Activated naive CD8-positive, alpha-beta T cell (primary cell): ENCODE data around the gene ERAP2.
A peak's percentile ranks its signal among the peaks of the same experiment; 100 is the strongest.

Experiments
- H3K27ac Mint-ChIP-seq: one replicate; pipeline ENCODE4 v1.8.0; 2021; ENCODE audit warnings: mixed read lengths
- H3K27me3 Mint-ChIP-seq: one replicate; pipeline ENCODE4 v1.8.0; 2021; ENCODE audit warnings: mixed read lengths
- H3K36me3 Mint-ChIP-seq: one replicate; pipeline ENCODE4 v1.8.0; 2021; ENCODE audit warnings: mixed read lengths
- H3K4me1 Mint-ChIP-seq: one replicate; pipeline ENCODE4 v1.8.0; 2021; ENCODE audit warnings: low read depth, mixed read lengths
- H3K4me3 Mint-ChIP-seq: one replicate; pipeline ENCODE4 v1.8.0; 2021; ENCODE audit warnings: mild to moderate bottlenecking, mixed read lengths
- H3K9me3 Mint-ChIP-seq: one replicate; pipeline ENCODE4 v1.8.0; 2021; ENCODE audit warnings: low read depth, mixed read lengths

Gene ERAP2

DNA sequence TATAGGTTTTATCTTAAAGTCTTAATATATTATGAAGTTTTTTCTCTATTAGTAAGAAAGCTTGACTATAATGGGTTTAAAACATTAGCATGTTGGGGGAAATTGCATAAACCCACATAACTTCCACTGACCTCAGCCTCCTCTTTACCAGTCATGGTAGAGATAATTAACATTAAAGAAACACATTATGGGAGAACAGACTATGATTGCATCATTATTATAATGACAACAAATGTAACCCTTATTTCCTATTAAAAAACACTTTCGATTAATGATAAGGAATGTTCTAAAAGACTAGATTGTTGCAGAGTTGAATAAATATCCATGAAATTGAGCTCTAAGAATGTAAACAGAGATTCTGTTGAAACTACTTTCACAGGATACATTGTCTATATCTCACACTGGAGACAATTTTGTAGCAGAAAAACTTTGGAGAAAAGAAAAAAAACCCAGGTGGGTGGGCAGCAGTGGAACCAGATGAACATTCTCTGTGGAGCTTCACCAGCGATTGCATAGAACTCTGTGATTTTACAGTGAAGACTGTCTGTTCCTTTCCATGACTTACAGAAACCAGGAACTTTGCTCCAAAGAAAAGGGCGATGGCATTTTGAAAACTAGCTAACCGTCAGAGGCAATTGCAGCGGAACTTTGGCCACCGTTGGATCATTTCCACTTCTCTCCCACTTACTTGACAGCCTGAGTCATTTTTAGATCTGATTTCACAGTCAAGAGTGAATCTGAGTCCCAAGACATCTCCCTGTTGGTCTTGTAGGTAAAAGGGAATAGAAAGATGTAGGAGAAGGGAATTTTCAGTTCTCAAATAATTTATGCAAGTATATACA, 21.0 kb upstream of the ERAP2 start:
- Mint-ChIP-seq H3K9me3 (no peaks in the 10 kb centered on the region), H3K4me3 (no peak overlapping the region), H3K4me1 (no peaks in the 10 kb centered on the region), H3K36me3 (no peaks in the 10 kb centered on the region), H3K27me3 (no peaks in the 10 kb centered on the region), H3K27ac (no peak overlapping the region)

GRCh38 chr5:96856371-96856770, 19.9 kb upstream of the ERAP2 start:
- Mint-ChIP-seq H3K27ac (no peak overlapping the region), H3K4me3 (no peak overlapping the region), H3K27me3 (no peaks in the 10 kb centered on the region), H3K4me1 (no peaks in the 10 kb centered on the region), H3K9me3 (no peaks in the 10 kb centered on the region), H3K36me3 (no peaks in the 10 kb centered on the region)

- H3K27me3 Mint-ChIP-seq = no peaks in the 10 kb centered on the region
Observed at GRCh38 chr5:96857454-96857853, 18.8 kb upstream of the ERAP2 start.

DNA sequence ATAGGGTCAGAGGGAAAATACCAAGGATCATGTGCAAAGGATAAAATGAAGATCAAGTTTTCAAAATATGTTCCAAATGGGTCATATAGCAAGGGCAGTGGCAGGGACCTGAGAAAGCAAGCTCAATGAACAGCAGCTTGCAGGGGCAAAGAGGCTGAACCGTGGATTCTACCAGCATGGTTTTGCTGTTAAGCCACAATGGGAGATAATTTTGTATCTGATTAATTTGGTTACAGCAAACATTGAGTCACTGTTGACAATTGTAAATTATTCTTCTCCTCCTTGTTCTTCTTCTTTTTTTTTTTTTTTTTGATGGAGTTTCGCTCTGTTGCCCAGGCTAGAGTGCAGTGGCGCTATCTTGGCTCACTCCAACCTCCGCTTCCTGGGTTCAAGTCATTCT, 18.4 kb upstream of the ERAP2 start:
- Mint-ChIP-seq H3K36me3 (no peaks in the 10 kb centered on the region), H3K27ac (no peak overlapping the region), H3K4me3 (no peak overlapping the region), H3K27me3 (no peaks in the 10 kb centered on the region), H3K9me3 (no peaks in the 10 kb centered on the region), H3K4me1 (no peaks in the 10 kb centered on the region)

More at GRCh38 chr5:96857454-96857853, 18.8 kb upstream of the ERAP2 start:
- Mint-ChIP-seq H3K9me3 (no peaks in the 10 kb centered on the region), H3K4me1 (no peaks in the 10 kb centered on the region), H3K27ac (no peak overlapping the region), H3K36me3 (no peaks in the 10 kb centered on the region), H3K4me3 (no peak overlapping the region)

DNA sequence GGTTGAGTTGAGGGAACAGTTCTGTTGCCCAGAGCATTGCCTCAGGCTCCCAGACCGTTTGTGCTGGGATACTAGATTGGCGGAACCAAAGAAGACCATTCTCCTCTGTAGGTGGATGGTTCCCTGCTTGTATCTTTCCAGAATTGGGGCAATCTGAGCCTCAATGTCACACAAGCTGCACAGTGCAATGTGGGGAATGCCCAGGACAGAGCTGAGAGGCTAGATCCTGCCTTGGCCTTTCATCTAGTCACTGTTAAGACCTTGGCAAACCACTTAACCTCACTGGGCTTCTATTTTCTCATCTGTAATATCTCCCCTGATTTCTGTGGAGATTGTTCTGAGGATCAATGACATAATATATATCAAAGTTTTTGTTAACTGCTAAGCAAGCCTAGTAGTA, 16.9 kb upstream of the ERAP2 start:
- no peaks in the 10 kb centered on the region for H3K36me3 Mint-ChIP-seq
- H3K27ac Mint-ChIP-seq = no peak overlapping the region
- no peak overlapping the region for H3K4me3 Mint-ChIP-seq
- H3K9me3 Mint-ChIP-seq = no peaks in the 10 kb centered on the region
- no peaks in the 10 kb centered on the region for H3K27me3 Mint-ChIP-seq
- peaks cover 2% of the 10 kb centered on the region for H3K4me1 Mint-ChIP-seq

DNA sequence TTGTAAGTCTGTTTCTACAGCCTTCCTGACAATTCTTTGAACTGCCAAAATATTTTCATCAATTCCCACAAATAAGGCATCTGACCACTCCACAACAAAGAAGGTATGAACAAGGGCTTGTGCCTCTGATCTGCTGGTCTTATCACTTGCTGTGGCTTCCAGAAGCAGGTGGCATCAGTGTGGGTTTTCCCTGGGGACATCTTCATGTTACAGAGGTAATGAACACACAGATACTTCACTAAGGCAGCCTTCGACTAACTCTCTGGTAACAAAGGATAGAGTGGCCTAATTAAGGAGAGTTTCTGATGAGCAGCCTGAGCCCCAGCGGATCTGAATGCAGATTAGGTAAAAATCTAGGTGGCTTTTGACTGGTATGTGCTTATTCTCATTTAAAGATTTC, 15.2 kb upstream of the ERAP2 start:
- H3K9me3 Mint-ChIP-seq = no peaks in the 10 kb centered on the region
- H3K4me3 Mint-ChIP-seq = no peak overlapping the region
- no peaks in the 10 kb centered on the region for H3K36me3 Mint-ChIP-seq
- H3K27me3 Mint-ChIP-seq = no peaks in the 10 kb centered on the region
- H3K4me1 Mint-ChIP-seq = peaks cover 2% of the 10 kb centered on the region
- H3K27ac Mint-ChIP-seq = no peak overlapping the region

GRCh38 chr5:96863114-96863513, 13.2 kb upstream of the ERAP2 start:
- H3K4me1 Mint-ChIP-seq = peaks cover 2% of the 10 kb centered on the region
- H3K9me3 Mint-ChIP-seq = no peaks in the 10 kb centered on the region
- H3K27me3 Mint-ChIP-seq = no peaks in the 10 kb centered on the region
- H3K27ac Mint-ChIP-seq = no peak overlapping the region
- no peak overlapping the region for H3K4me3 Mint-ChIP-seq
- no peaks in the 10 kb centered on the region for H3K36me3 Mint-ChIP-seq

GRCh38 chr5:96863949-96864584, 12.2 kb upstream of the ERAP2 start:
- no peak overlapping the region for H3K27ac Mint-ChIP-seq
- no peaks in the 10 kb centered on the region for H3K36me3 Mint-ChIP-seq
- H3K9me3 Mint-ChIP-seq = no peaks in the 10 kb centered on the region
- H3K4me1 Mint-ChIP-seq = peaks cover 6% of the 10 kb centered on the region
- no peak overlapping the region for H3K4me3 Mint-ChIP-seq
- H3K27me3 Mint-ChIP-seq = no peaks in the 10 kb centered on the region

DNA sequence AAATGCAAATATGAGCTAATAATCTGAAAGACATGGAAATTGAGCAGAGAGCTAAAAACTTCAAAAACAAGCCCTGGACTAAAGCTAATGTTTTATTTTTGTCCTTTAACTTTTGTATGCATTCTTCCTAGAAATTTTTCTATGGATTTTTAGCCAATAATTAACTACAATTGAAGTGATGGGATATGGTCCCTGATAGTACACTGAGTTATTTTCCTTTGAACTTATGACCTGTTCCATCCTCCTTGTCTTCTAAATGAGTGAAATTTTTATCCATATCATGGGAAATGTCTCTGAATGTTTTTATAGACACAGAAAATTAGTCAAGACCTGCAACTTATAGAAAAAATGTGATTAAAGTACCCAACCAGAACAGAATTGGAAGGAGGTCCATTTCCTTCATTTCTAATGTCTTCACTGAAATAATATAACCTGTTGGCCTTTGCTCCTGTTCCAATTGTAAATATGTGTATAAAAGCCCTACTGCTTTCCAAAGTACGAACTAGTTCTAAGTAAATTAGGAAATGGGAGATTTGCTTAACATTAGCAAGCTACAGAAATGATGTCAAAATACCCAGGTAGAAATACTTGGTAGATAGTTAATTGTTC, 11.3 kb upstream of the ERAP2 start:
- Mint-ChIP-seq H3K27me3 (no peaks in the 10 kb centered on the region), H3K4me3 (no peak overlapping the region), H3K36me3 (no peaks in the 10 kb centered on the region), H3K4me1 (peaks cover 16% of the 10 kb centered on the region), H3K27ac (no peak overlapping the region), H3K9me3 (no peaks in the 10 kb centered on the region)

DNA sequence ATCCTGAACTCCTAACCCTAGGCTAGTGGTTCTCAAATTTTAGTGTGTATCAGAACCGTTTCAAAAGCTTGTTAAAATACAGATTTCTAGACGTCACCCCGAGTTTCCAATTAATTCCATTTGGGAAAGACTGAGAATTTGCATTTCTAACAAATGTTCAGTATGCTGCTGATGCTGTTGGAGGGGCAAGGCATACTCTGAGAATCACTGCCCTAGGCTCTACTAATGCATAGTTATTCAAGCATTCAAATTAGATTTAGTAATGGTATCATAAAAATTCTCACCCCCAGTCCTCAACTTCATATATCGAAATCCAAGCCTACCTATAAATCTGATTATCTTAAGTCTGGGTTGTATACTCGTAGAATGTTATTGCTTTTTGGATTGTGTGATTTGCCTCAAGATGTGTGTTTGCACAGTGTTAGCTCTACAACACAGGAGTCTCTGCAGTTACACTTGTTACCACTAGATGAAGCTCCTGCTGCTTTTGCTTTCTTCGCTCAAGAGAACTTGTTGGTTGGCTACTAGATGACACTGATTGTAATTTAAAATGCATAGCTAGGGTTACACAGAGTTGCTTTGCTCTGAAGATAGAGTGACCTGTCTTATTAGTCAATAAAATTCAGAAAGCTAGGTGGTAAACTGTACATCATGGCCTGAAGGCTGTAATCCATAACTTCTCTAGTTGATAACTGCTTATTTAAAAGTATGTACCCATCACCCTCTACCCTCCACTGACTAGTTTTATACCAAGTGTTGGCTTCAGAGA, 7.5 kb upstream of the ERAP2 start:
- H3K27me3 Mint-ChIP-seq = no peaks in the 10 kb centered on the region
- H3K9me3 Mint-ChIP-seq = no peaks in the 10 kb centered on the region
- no peak overlapping the region for H3K4me3 Mint-ChIP-seq
- H3K4me1 Mint-ChIP-seq = peaks cover 46% of the 10 kb centered on the region
- H3K27ac Mint-ChIP-seq = no peak overlapping the region
- H3K36me3 Mint-ChIP-seq = no peaks in the 10 kb centered on the region

DNA sequence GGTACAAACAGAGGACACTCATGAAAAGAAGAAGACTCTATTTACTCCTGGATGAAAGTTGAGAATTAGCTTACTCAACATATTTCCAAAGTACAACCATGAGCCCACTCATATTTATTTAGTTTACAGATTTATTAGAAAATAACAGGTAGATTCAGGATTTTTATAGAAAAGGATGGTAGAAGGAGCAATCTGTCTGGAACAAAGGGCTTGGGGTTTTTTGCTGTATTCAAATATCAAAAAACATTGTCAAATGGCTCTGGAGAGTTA, 7.0 kb upstream of the ERAP2 start:
- H3K36me3 Mint-ChIP-seq = no peaks in the 10 kb centered on the region
- peaks cover 51% of the 10 kb centered on the region for H3K4me1 Mint-ChIP-seq
- H3K27ac Mint-ChIP-seq = no peak overlapping the region

GRCh38 chr5:96870094-96871026, 5.9 kb upstream of the ERAP2 start:
- Mint-ChIP-seq H3K27me3 (no peaks in the 10 kb centered on the region), H3K4me1 (peaks cover 60% of the 10 kb centered on the region), H3K4me3 (peak overlapping the region; percentile 6), H3K9me3 (no peaks in the 10 kb centered on the region), H3K27ac (peak overlapping the region; percentile 51), H3K36me3 (no peaks in the 10 kb centered on the region)

More for the DNA sequence above, 7.0 kb upstream of the ERAP2 start:
- no peaks in the 10 kb centered on the region for H3K9me3 Mint-ChIP-seq
- H3K4me3 Mint-ChIP-seq = no peak overlapping the region
- no peaks in the 10 kb centered on the region for H3K27me3 Mint-ChIP-seq

DNA sequence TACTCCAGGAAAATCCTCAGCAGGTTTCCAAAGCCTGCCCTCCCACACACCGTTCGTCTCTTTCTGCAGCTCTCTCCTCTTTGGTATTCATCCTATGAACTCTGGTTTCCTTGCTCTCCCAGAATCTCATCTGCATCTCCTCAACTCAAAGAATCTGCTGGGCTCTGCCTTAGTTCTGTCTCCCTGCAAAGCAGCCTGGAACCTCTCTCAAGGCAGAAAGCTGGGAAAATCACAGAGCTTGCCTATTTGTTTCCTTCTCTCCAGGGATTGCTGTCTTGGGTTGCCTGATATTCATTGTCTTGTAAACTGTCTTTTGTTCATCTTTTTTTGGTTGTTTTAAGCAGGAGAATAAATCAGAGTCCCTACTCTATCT, 5.3 kb upstream of the ERAP2 start:
- Mint-ChIP-seq H3K27me3 (no peaks in the 10 kb centered on the region), H3K27ac (peak overlapping the region; percentile 51), H3K4me3 (peak overlapping the region; percentile 24), H3K9me3 (no peaks in the 10 kb centered on the region), H3K4me1 (peaks cover 66% of the 10 kb centered on the region), H3K36me3 (no peaks in the 10 kb centered on the region)

DNA sequence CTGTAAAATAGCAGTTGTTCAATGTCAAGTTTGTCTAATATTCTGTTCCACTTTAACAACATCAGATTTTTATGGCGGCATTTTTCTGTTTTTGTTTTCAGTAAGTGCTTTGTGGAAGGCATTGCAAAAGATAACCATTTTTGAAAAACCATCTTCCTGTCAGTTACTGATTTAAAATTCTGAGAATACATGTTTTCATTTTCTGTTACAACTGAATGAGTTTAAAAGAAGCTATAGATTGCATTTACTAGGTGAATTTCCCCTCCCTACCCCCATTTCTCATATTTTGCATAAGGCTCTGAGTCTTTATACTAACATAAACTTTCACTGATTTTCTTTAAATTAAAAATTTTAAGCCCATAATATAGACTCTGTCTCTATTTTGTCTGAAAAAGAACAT, 4.6 kb upstream of the ERAP2 start:
- Mint-ChIP-seq H3K36me3 (no peaks in the 10 kb centered on the region), H3K4me1 (peaks cover 69% of the 10 kb centered on the region), H3K9me3 (no peaks in the 10 kb centered on the region), H3K27ac (peak overlapping the region; percentile 51), H3K27me3 (no peaks in the 10 kb centered on the region), H3K4me3 (peak overlapping the region; percentile 24)
